Astrocyte (in vitro differentiated cells and primary cell): Measurements from ENCODE around the gene RBM19.

Experiments
- CTCF ChIP-seq: IDR thresholded peaks from 2 replicates; pipeline ENCODE4 v1.5.1; 2011; ENCODE audit warnings: low read depth, mild to moderate bottlenecking, inconsistent platforms, low read length, moderate library complexity; ENCODE audit not compliant: insufficient read depth
- EZH2 ChIP-seq: IDR thresholded peaks from 2 replicates; pipeline ENCODE4 v1.6.1; 2012; ENCODE audit warnings: mild to moderate bottlenecking, low read length, inconsistent platforms; ENCODE audit not compliant: insufficient read depth

GRCh38 chr12:113797535-113797868 is 168.6 kb downstream of the RBM19 start:
- no peak for TF ChIP-seq CTCF
- TF ChIP-seq EZH2 = no peak
